HepG2 (cell line): ENCODE data around the gene TMEM127. TPM values are rescaled to one million over a fixed set of nuclear protein-coding genes. Genes with fewer than 3 reads are reported as not detected.

Experiments
- polyA plus RNA-seq, 8 experiments: library from polyadenylated mRNA; depleted of rRNA in 3 of 8; stranded (reverse) in 7 of 8; unstranded in 1 of 8; fragments of >200 nt; fragmentation: Illumina TruSeq in 4 of 8; extraction: Trizol in 4 of 8; gene quantifications; 2 replicates each; pipeline versions ENCODE4 v1.2.1 to v1.2.3, GENCODE V29; 2011 to 2016; ENCODE audit warnings: low read depth in 4 of 8, missing spikeins in 1 of 8, mixed read lengths in 1 of 8; ENCODE audit not compliant: insufficient read depth in 1 of 8
- total RNA-seq, 5 experiments: library from RNA; depleted of rRNA; stranded (reverse); fragments of >200 nt; fragmentation: Illumina TruSeq; extraction: Trizol; gene quantifications; 2 replicates each; pipeline ENCODE4 v1.2.3, GENCODE V29; 2016; ENCODE audit warnings: low read depth in 1 of 5

The TMEM127 gene
- total and polyA plus RNA-seq, 2 of the 13 experiments (the other 11 are each of a cell fraction or from before 2014, with no cell fraction given), result 21.5 to 33.9 TPM

Other genes starting within 250 kb of the TMEM127 start
- gene GPAT2, start 231.1 kb downstream of the TMEM127 start, total RNA-seq (2016; rRNA removed; fragmentation: Illumina TruSeq; extraction: Trizol), result not detected in 2 replicates
- gene GPAT2, start 231.1 kb downstream of the TMEM127 start, polyA plus RNA-seq (2011; rRNA removed), result not detected in 2 replicates
- gene ADRA2B, start 149.4 kb downstream of the TMEM127 start, total RNA-seq (2016; rRNA removed; fragmentation: Illumina TruSeq; extraction: Trizol), result not detected in 2 replicates
- not detected in 2 replicates for gene ADRA2B, start 149.4 kb downstream of the TMEM127 start, polyA plus RNA-seq (2011; rRNA removed)
- not detected in 2 replicates for gene ASTL, start 127.5 kb downstream of the TMEM127 start, total RNA-seq (2016; rRNA removed; fragmentation: Illumina TruSeq; extraction: Trizol)
- gene ASTL, start 127.5 kb downstream of the TMEM127 start, polyA plus RNA-seq (2011; rRNA removed), result not detected in 2 replicates
- not detected in 2 replicates for gene DUSP2, start 120.6 kb downstream of the TMEM127 start, total RNA-seq (2016; rRNA removed; fragmentation: Illumina TruSeq; extraction: Trizol)
- gene DUSP2, start 120.6 kb downstream of the TMEM127 start, polyA plus RNA-seq (2011; rRNA removed), result not detected in 2 replicates
- 300 and 332 TPM in 2 replicates for gene STARD7, start 57.2 kb downstream of the TMEM127 start, total RNA-seq (2016; rRNA removed; fragmentation: Illumina TruSeq; extraction: Trizol)
- 67.2 and 88.2 TPM in 2 replicates for gene STARD7, start 57.2 kb downstream of the TMEM127 start, polyA plus RNA-seq (2011; rRNA removed)
- 99.3 and 118 TPM in 2 replicates for gene CIAO1, start 228 bp upstream of the TMEM127 start, total RNA-seq (2016; rRNA removed; fragmentation: Illumina TruSeq; extraction: Trizol)
- gene CIAO1, start 228 bp upstream of the TMEM127 start, polyA plus RNA-seq (2011; rRNA removed), result 109 and 120 TPM in 2 replicates
- gene SNRNP200, start 39.5 kb upstream of the TMEM127 start, total RNA-seq (2016; rRNA removed; fragmentation: Illumina TruSeq; extraction: Trizol), result 99.0 and 163 TPM in 2 replicates
- gene SNRNP200, start 39.5 kb upstream of the TMEM127 start, polyA plus RNA-seq (2011; rRNA removed), result 228 and 232 TPM in 2 replicates
- gene ITPRIPL1, start 59.3 kb upstream of the TMEM127 start, total RNA-seq (2016; rRNA removed; fragmentation: Illumina TruSeq; extraction: Trizol), result 8.7 and 11.7 TPM in 2 replicates
- gene ITPRIPL1, start 59.3 kb upstream of the TMEM127 start, polyA plus RNA-seq (2011; rRNA removed), result 4.3 and 6.3 TPM in 2 replicates
- gene NCAPH, start 69.8 kb upstream of the TMEM127 start, total RNA-seq (2016; rRNA removed; fragmentation: Illumina TruSeq; extraction: Trizol), result 48.8 and 66.9 TPM in 2 replicates
- 13.5 and 22.8 TPM in 2 replicates for gene NCAPH, start 69.8 kb upstream of the TMEM127 start, polyA plus RNA-seq (2011; rRNA removed)
- gene NEURL3, start 239.4 kb upstream of the TMEM127 start, total RNA-seq (2016; rRNA removed; fragmentation: Illumina TruSeq; extraction: Trizol), result 0.74 and 1.2 TPM in 2 replicates
- gene NEURL3, start 239.4 kb upstream of the TMEM127 start, polyA plus RNA-seq (2011; rRNA removed), result 0.16 and 0.48 TPM in 2 replicates